Activated CD8-positive, alpha-beta memory T cell treated with anti-CD3 and anti-CD28 coated beads for 24 hours (primary cell): ENCODE data around the gene SIX5.
A peak's percentile ranks its signal among the peaks of the same experiment; 100 is the strongest.

Experiments
- DNase-seq: peaks from one replicate; pipeline ENCODE4 v3.0.0-alpha.2; 2020

SIX5 gene

DNA sequence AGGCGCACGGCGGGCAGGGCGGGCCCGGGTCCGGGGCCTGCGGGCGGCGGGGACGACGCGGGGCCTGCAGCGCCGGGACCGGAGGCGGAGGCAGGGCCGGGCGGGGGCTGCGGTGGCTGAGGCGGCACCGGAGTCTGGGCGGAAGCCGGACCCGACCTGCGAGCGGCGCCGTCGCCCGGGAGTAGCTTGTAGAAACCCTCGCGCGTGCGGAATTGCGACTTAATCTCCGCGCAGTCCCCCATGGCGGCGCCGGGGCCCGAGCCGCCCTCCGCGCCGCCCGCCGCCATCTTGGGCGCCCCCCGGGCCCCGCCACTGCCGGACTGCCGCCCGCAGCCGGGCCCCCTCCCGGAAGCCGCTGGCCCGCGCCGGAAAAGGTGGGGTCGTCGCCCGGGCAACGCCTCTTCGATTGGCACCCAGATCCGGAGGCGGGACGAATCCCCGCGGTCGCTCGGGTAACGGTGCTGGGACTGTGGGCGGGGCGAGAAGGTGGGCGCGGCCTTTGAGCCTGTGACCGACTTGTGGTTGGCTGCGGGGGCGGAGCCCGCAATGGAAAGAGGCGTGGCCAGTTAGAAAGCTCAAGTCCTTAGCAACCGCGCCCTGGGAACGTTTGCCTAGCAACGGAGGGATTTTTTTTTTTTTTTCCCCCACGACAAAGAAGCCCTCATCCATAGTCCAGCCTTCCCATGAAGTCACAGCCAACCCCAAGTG lies 23.6 kb upstream of the SIX5 start, which contains the start of gene DMWD:
DMWD (minus strand) TSS at position 376 of the 708 bp plus-strand sequence; CDS start at position 287, 89 bp downstream.
- peak; percentile 100 for DNase-seq

DNA sequence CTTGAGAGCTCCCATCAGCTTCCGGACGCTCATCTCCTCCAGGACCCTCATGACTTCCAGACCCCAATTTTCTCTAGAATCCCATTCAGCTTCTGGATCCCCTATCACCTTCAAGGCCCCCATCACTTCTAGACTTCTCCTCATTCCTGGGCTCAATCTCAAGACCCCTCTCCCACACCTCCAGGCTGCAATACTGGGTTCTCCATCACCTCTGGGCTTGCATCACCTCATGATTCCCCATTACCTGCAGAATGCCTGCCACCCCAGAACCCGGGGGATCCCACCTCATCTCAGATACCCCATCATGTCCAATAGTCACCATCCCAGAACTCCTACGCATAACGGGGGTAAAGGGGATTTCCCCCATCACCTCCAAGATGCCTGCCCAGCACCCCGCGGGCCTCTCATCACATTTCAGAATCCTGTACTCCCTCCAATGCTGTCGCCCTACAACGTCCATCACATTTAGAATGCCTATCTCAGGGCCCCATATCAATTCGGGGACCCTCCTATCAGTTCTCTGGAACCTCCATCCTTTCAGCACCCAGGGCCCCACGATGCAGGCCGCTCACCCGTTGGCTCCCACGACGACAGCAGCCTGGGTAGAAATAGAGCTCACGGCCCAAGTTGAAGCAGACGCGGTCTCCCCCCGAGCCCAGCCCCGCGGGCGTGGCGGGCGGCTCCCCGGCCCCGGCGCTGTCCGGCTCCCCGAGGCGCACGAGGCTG lies 22.9 kb upstream of the SIX5 start:
- peak; percentile 71 for DNase-seq

GRCh38 chr19:45790942-45791341 lies 21.9 kb upstream of the SIX5 start:
- DNase-seq = peak; percentile 70

DNA sequence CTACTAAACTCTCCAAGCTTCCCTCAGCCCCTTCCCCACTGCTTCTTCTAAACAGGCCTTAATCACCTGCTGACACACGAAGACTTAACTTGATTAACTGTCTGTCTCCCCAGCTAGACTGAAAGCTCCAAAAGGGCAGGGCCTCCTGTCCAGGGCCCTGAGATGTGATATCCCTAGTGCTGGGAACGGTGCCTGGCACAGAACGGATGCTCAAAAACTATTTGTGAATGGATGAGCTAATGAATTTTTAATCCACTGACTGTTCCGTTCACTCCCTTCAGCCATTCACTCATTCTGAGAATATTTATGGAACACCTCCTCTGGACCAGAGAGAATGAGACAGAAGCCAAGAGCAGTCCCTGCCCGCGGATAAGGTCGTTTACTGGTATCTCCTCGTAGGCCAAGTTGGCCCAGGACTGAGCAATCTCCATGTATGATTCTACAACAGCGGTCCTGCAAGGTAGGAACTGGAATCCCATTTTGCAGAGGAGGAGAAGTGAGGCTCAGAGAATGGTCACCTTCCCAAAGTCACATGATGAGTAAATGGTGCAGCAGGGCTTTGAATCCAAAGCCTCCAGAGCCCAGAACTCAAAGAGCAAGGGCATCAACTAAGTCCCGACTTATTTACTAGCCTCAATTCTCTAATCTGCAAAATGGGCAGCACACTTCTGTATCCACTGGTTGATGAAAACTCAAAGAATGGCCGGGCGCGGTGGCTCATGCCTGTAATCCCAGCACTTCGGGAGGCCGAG lies 20.2 kb upstream of the SIX5 start:
- no peak for DNase-seq

GRCh38 chr19:45786533-45786894 lies 17.5 kb upstream of the SIX5 start:
- DNase-seq = no peak

DNA sequence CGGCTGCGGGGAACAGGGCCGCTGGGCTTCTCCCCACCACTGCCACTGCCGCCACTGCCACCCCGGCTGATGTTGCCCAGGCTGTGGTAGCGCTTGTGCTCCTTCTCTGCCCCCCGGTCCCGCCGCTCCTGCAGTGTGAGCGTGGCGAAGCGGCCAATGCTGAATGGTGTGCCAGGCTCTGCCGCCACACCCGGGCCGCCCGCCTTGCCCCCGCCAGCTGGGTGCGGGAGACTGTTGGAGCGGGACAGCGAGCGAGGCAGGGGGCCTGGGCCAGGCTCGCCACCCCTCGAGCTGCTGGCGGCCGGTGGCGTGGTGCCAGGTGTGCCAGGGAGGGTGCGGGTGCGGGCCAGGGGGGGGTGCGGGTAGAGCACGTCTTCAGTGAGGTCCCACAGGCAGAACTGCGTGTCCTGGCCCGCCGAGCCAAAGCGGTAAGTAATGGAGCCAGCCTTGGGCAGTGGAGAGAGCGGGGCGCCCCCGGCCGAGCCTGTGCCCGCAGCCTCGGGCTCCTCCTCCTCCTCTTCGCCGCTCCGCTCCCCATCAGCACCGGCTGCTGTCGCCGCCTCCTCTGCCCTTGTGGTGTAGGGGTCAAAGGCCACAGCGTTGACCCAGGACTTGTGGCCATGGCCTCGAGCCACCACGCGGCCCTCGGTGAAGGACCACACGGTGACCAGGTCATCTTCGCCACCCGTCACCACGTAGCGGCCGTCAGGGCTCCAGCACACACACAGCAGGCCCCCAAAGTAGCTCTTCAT lies 16.9 kb upstream of the SIX5 start:
- no peak for DNase-seq

DNA sequence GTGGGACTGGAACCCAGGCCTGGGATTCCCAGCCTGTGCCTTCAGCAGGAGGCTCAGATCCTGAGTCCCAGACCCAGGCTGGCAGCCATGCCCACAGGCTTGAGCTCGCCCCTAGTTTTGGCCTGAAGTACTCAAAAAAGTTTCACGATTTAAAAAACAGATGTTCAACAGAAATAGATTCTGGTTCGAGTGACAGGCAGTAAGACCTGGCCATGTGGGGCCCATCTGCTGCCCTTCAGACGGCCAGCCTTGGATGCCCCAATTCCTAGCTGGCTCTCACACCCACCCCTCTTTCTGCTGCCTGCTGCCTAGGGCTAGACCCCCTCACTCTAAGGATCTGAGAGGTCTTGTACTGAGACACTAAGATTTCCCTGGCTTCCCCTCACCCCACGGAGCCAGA lies 16.0 kb upstream of the SIX5 start:
- DNase-seq = no peak

- no peak for DNase-seq
Measured at GRCh38 chr19:45784096-45784495, 15.0 kb upstream of the SIX5 start.

DNA sequence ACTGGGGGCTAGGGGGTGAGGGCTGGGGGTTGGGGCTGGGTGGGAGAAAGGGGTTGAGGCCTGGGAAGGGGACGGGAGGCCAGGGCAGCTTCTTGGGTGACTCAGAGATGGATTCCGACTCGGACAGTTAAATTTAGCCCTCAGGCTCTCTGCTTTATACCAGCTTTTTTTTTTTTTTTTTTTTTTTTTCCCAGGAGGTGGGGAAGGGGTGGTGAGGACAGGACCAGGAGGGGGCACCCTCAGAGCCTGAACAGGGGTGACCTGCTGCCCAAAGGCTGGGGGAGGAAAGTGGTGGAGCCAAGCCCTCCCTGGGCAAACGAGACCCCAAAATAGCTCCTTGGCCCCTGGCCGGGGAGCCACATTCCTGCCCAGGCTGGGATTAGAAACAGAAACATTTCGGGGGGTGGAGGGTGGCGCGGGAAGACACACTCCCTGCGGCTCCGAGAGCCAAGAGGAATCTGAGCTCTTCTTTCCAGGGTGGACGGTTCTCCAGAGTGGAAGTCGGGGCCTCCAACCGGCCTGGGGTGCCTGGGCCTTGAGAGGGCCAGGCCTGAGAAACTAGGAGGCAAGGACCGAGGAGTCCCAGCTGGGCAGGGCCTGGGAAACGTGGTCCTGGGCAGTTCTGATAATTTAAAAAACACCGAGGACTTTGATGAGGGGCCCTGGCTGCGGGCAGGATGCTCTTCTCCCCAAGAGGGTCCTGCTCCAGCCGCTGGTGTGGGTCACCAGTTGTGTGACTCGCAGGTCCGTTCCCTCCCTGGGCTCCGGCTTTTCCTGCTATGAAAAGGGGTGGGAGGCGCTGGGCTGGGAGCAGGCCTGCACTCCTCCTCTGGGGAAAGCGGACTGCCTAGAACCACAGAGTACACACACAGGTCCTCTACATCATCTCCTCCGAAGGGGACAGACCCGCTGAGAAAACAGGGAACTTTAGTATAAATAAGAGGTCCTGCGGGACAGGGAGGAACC lies 14.1 kb upstream of the SIX5 start:
- no peak for DNase-seq

DNA sequence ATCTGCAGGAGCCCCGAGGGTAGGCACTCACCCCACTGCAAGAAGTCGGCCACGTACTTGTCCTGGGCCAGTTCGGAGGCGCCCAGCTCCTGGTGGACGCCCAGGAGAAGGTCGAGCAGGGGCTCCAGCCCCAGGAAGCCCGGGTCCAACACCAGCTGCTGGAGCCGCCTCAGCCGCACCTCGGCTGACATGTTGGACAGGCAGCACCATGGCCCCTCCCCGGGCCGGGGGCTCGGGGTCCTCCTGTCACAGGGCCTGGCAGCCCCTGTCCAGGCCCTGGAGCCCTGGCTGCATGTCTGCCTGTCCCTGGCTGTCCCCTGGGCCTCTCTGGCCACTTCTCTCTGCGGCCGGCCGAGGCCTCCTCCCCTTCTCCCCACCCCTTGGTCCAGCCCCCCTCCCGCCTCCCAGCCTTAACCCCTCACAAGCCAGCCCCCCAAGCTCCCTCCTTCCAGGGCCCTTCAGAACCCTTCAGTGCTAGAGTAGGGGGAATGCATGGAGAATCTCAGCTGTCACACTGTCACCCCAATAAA lies 13.2 kb upstream of the SIX5 start, which contains the start of gene DMPK:
DMPK (minus strand) TSS at position 329 of the 530 bp plus-strand sequence; CDS start at position 191, 138 bp downstream.
- no peak for DNase-seq

DNA sequence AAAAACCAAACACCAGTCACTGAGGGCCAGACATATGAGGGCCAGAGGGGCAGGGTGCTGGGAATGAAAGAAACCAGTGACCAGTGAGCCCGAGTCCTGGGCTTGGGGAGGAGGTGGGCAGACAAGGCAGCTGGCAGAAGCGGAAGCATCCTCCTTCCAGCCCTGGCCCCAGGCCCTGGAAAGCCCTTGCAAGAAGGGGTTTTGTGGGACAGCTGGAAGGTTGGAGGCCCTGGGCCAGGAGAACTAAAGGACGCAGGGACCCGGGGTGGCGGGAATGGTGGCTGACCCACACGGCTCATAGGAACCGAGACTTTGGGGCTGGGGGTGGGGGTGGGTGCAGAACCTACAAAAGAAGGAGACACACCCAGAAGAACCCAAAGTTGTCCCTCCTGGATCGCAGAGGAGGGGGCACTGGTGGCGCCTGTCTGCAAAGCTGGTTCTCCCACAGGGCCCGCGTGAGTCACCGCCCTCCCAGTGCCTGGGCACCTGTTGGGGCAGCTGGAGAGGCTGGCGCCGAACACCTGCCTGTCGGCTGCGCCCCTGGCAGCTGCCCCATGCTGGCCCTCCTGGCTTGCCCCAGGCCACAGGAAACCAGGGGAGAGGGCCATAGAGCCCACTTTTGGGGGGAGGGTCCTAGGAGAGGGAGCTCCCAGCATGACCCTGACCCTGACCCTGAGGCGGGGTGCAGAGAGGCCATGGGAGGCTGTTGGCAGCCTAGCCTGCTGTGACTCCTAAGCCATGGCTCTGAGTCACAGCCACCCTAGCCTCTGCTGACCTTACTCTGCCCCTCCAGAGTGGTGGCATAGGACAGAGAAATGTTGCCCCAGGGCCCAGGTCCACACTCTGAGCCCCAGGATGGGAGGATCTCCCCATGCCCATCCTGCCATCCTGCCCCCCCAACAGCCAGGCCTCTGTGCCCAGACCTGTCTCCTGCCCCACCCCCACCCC lies 12.4 kb upstream of the SIX5 start:
- DNase-seq = no peak

GRCh38 chr19:45780448-45781213 lies 11.6 kb upstream of the SIX5 start:
- DNase-seq = no peak

- no peak for DNase-seq
Measured at GRCh38 chr19:45780146-45780447, 11.0 kb upstream of the SIX5 start.

- DNase-seq = peak; percentile 93
Measured at GRCh38 chr19:45779231-45780145, 10.4 kb upstream of the SIX5 start.

GRCh38 chr19:45778010-45778661 lies 9.1 kb upstream of the SIX5 start:
- DNase-seq = no peak

GRCh38 chr19:45777395-45777961 lies 8.4 kb upstream of the SIX5 start:
- no peak for DNase-seq

- DNase-seq = no peak
Measured at GRCh38 chr19:45774765-45775164, 5.7 kb upstream of the SIX5 start.

DNA sequence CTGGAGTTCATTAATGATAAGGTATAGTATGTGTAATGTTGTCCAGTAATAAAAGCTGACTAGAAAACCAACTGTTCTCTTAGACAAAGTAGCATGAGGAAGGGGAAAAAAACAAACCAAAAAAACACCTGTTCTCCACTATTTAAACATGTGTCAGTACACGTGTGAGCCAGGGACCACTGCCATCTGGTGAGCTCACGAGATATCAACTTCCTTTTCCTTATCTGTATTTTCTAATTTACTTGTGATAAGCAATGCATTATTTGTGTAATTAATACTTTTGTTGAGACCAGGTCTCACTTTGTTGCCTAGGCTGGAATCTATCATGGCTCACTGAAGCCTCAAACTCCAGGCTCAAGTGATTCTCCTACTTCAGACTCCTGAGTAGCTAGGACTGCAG lies 4.3 kb upstream of the SIX5 start:
- DNase-seq = no peak
